DND-41 (cell line): Measurements from ENCODE around the gene ETNK2.

Source experiments
- ATAC-seq: fragments of 200-7000 bp; cut with Tn5 transposase; 3 replicates; pipeline ENCODE4 v1.9.1; 2021; ENCODE audit warnings: low read depth; ENCODE audit not compliant: insufficient read depth
- DNase-seq: peaks from one replicate; pipeline ENCODE4 v3.0.0-alpha.2; 2020
- H2AFZ ChIP-seq: 2 replicates; pipeline ENCODE4 v1.6.0; 2012; ENCODE audit warnings: low read depth, low read length
- H3K27ac ChIP-seq: 2 replicates; pipeline ENCODE4 v1.5.1; 2012; ENCODE audit warnings: low read length, inconsistent platforms
- H3K27me3 ChIP-seq: fragments of 200-600 bp; sonication (generic); 2 replicates; pipeline ENCODE4 v1.6.0; 2012; ENCODE audit warnings: low read length, mild to moderate bottlenecking, inconsistent platforms; ENCODE audit not compliant: insufficient read depth, poor library complexity
- H3K36me3 ChIP-seq: 2 replicates; pipeline ENCODE4 v1.5.1; 2012; ENCODE audit warnings: low read length, inconsistent platforms; ENCODE audit not compliant: insufficient read depth
- H3K4me1 ChIP-seq: 2 replicates; pipeline ENCODE4 v1.5.1; 2012; ENCODE audit warnings: mild to moderate bottlenecking, low read length; ENCODE audit not compliant: insufficient read depth
- H3K4me2 ChIP-seq: 2 replicates; pipeline ENCODE4 v1.6.0; 2012; ENCODE audit warnings: mild to moderate bottlenecking, moderate library complexity, low read length, inconsistent platforms; ENCODE audit not compliant: insufficient read depth
- H3K4me3 ChIP-seq, 2 experiments: fragments of 200-600 bp in 1 of 2; shearing (Covaris generic) in 1 of 2; 2 replicates each; pipeline ENCODE4 v1.5.1; 2012 to 2016; ENCODE audit warnings: inconsistent platforms in 2 of 2, low read length in 2 of 2, mild to moderate bottlenecking in 2 of 2, low read depth in 1 of 2, moderate library complexity in 1 of 2
- H3K79me2 ChIP-seq: 2 replicates; pipeline ENCODE4 v1.6.0; 2012; ENCODE audit warnings: low read length, inconsistent platforms; ENCODE audit not compliant: insufficient read depth
- H3K9ac ChIP-seq: 2 replicates; pipeline ENCODE4 v1.6.0; 2012; ENCODE audit warnings: low read depth, mild to moderate bottlenecking, inconsistent platforms, low read length, moderate library complexity
- H3K9me3 ChIP-seq: 2 replicates; pipeline ENCODE4 v1.5.1; 2012; ENCODE audit warnings: low read length, moderate library complexity, mild to moderate bottlenecking, inconsistent platforms; ENCODE audit not compliant: insufficient read depth, severe bottlenecking
- H4K20me1 ChIP-seq: 2 replicates; pipeline ENCODE4 v1.6.0; 2012; ENCODE audit warnings: low read length; ENCODE audit not compliant: insufficient read depth
- EZH2 ChIP-seq: IDR thresholded peaks from 3 replicates; pipeline ENCODE4 v1.6.1; 2012; ENCODE audit warnings: borderline replicate concordance, low read depth, mild to moderate bottlenecking, moderate library complexity, low read length, inconsistent platforms; ENCODE audit not compliant: severe bottlenecking
- TF ChIP-seq, protein P1 (sequence below): IDR thresholded peaks from 2 replicates; pipeline ENCODE4 v1.5.1; 2012; ENCODE audit warnings: borderline replicate concordance, low read length, moderate library complexity, mild to moderate bottlenecking; ENCODE audit not compliant: poor library complexity, severe bottlenecking; ENCODE audit errors: extremely low read depth

Gene ETNK2

DNA sequence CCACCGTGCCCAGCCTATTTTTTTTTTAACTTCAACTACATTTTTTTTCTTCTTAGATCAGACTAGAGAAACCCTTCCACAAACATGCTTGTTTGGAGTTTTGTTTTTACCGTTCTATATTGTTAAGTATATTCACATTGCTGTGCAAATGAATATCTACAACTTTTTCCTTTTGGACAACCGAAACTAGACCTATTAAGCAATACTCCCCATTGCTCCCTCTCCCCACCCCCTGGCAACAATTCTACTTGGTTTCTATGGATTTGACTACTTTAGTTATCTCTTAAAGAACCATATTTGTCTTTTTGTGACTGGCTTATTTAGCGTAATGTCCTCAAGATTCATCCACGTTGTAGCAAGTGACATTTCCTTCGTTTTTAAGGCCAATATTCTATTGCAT is 19.1 kb downstream of the ETNK2 start:
- Histone ChIP-seq H3K9me3 (no peaks in the 10 kb centered on the region), H3K4me1 (peaks cover 4% of the 10 kb centered on the region), H3K79me2 (no peaks in the 10 kb centered on the region), H3K4me3 (no peak overlapping the region), H3K36me3 (no peaks in the 10 kb centered on the region), H3K27me3 (peaks cover 3% of the 10 kb centered on the region), H3K27ac (no peak overlapping the region), H4K20me1 (no peaks in the 10 kb centered on the region), H3K4me2 (no peak overlapping the region), H3K9ac (no peak overlapping the region), H2AFZ (no peak overlapping the region)
- no peak for TF ChIP-seq EZH2
- TF ChIP-seq, protein P1, sequence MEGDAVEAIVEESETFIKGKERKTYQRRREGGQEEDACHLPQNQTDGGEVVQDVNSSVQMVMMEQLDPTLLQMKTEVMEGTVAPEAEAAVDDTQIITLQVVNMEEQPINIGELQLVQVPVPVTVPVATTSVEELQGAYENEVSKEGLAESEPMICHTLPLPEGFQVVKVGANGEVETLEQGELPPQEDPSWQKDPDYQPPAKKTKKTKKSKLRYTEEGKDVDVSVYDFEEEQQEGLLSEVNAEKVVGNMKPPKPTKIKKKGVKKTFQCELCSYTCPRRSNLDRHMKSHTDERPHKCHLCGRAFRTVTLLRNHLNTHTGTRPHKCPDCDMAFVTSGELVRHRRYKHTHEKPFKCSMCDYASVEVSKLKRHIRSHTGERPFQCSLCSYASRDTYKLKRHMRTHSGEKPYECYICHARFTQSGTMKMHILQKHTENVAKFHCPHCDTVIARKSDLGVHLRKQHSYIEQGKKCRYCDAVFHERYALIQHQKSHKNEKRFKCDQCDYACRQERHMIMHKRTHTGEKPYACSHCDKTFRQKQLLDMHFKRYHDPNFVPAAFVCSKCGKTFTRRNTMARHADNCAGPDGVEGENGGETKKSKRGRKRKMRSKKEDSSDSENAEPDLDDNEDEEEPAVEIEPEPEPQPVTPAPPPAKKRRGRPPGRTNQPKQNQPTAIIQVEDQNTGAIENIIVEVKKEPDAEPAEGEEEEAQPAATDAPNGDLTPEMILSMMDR = no peak
- no peak for DNase-seq
- ATAC-seq = no peak

- TF ChIP-seq, protein P1 = no peak
- no peak for TF ChIP-seq EZH2
- Histone ChIP-seq H3K9me3 (no peaks in the 10 kb centered on the region), H3K4me1 (peaks cover 4% of the 10 kb centered on the region), H3K36me3 (no peaks in the 10 kb centered on the region), H3K27me3 (no peaks in the 10 kb centered on the region), H3K79me2 (no peaks in the 10 kb centered on the region), H3K27ac (no peak overlapping the region), H2AFZ (no peak overlapping the region), H3K9ac (no peak overlapping the region), H3K4me3 (no peak overlapping the region), H3K4me2 (no peak overlapping the region), H4K20me1 (no peaks in the 10 kb centered on the region)
- ATAC-seq = no peak
- no peak for DNase-seq
Observed at GRCh38 chr1:204131978-204132377, 19.9 kb downstream of the ETNK2 start.

DNA sequence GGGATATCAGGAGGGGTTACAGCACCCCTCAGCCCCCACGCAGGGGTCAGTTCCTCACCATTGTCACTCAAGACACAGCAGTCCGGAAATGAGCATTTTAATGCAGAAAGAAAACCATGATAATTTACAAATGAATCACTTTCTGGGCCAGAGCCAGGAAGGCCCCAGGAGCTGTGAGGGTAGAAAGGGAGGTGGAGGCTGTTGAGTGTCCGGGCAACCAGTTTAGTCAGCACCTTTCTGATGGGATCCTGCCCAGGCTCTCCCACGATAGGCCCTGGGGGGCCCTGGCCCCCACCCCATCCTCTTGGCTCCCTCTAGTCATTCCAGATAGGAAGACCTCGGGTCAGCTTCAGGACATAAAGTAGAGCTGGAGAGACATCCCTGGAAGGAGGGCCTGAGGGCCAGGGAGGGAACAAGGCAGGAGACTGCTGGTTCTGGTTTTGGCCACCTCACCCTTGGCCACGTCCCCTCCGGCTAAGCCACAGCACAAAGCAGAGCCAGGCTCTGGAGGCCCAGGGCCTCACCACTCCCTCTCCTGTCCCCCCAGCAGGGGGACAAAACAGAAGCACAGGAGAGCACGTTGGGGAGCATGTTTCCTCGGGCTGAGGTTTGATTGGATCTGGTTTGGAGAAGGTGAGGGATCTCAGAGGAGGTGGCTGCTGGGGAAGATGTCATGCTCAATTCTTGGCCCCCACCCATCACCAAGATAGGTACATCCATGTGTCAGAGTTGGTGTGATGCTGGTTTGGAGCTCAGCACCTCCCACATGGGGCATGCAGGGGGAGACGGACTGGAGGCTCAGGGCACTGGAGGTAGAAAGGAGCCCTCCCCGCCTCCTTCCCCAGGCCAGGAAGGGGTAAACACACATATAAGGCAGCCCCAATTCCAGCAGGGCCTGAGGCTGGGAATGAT is 20.6 kb downstream of the ETNK2 start:
- no peak for TF ChIP-seq EZH2
- TF ChIP-seq, protein P1 = no peak
- no peaks in the 10 kb centered on the region for H3K9me3 ChIP-seq
- no peaks in the 10 kb centered on the region for H3K79me2 ChIP-seq
- H2AFZ ChIP-seq = no peak overlapping the region
- H4K20me1 ChIP-seq = no peaks in the 10 kb centered on the region
- no peak overlapping the region for H3K4me2 ChIP-seq
- H3K4me3 ChIP-seq = no peak overlapping the region
- DNase-seq = no peak
- H3K9ac ChIP-seq = no peak overlapping the region
- no peaks in the 10 kb centered on the region for H3K27me3 ChIP-seq
- H3K27ac ChIP-seq = no peak overlapping the region
- no peaks in the 10 kb centered on the region for H3K36me3 ChIP-seq
- peaks cover 4% of the 10 kb centered on the region for H3K4me1 ChIP-seq
- no peak for ATAC-seq
